GM19324 (cell line): ENCODE data around the gene PSD2.
"Not testable (repeated sequence)": the region's sequence is repeated elsewhere in the genome, so short reads cannot be mapped to it uniquely, and the experiment has no call there.

Experiments used
- ATAC-seq: cut with Tn5 transposase; IDR thresholded peaks from one replicate; pipeline ENCODE4 v1.9.1; 2021; ENCODE audit warnings: mild to moderate bottlenecking, moderate library complexity; ENCODE audit not compliant: unreplicated experiment, low FRiP score

Gene PSD2

DNA sequence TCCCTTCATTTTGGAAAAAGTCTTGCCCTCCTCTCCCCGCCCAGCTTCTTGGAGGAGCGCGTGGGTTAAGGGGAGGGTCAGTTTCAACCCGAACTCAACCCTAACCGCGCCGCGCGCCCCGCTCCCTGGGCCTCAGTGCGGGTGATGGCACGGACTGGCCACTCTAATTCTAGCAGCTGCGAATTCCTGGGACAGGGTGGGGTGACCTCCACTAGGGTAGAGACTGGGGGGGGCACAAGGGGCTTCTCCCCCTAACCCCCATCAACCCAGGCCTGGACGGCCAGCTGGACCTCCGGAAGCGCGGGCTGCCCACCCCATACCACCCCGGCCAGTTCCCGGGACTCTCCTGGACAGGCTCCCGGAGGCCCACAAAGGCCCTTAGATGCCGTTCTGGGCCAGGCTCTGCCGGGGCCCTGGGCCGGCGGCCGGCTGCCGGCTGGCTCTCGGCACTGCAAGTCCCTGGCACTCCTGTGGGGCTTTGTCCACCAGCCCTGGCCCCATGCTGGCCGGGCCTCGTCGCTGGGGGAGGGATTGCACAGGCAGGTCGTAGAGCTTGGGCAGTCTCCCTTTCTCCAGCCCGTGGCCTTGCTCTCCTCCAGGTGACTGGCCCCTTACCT lies 7.2 kb upstream of the PSD2 start:
- no peak for ATAC-seq

DNA sequence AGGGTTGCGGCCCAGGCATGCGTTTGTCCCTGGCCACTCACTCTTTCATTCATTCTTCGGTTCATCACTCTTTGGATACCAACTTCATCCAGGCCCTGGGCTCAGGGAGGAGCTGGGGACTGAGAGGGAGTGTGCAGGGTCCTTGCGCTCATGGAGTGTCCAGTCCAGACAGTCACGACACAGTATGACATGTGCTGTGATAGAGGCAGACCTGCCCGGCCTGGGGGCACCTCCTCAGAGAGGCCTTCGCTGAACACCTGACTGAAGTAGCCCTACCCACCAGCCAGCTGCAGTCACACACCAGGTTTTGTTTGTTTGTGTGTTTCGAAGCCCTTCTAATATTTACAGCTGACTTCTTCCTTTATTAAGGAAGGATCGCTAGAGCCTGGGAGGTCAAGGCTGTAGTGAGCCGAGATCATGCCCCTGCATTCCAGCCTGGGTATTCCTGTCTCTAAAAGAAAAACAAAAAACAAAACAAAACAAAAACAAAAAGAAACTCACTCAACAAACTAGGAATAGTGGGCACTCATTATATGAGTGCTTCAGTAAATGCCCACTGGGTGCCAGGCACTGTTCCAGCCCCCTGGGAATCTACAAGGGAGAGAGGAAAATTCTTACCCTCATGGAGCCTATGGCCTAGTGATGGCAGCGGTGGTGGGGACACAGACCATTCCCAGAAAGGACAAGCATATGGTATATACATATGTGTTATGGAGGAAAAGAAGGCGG lies 6.3 kb upstream of the PSD2 start:
- ATAC-seq: no peak

DNA sequence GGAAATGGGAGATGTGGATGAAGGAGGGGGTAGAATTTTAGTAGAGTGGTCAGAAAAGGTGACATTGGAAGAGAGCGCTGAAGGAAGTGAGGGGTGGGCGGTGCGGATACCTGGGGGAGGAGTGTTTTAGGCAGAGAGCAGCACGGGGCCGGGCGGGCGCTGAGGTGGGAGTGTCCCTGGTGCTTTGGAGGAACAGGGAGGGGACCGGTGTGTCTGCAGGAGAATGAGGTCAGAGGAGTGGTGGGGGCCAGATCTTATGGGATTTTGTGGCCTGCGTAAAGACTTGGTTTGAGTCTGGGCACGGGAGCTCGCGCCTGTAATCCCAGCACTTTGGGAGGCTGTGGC lies 5.8 kb upstream of the PSD2 start:
- no peak for ATAC-seq

DNA sequence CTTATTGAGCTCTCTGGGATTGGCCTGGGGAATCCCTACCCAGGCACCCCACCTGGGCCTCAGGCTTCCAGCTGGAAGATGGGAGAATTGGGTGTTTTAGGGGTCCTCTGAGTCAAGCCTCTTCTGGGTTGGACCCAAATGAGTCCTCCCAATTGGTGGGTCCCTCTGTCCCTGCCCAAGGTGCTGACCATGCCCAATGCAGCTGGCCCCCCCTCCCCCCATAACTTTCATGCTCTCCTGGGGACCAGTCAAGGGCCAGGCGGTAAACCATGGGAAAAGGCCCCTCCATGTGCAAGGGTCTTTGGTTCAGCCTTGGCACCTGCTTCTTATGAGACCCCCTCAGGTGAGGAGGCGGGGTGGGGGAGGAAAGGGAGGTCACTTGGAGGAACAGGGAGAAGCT lies 3.4 kb upstream of the PSD2 start:
- no peak for ATAC-seq

DNA sequence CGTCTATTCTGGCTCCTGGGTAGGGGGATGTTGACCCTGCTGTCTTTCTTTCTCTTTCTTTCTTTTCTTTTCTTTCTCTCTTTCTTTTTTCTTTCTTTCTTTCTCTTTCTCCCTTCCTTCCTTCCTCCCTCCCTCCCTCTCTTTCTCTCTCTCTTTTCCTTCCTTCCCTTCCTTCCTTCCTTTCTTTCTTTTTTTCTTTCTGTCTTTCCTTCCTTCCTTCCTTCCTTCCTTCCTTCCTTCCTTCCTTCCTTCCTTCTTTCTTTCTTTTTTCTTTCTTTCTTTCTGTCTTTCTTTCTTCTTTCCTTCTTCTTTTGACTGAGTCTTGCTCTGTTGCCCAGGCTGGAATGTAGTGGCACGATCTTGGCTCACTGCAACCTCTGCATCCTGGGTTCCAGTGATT lies 3.0 kb upstream of the PSD2 start:
- ATAC-seq: not testable (repeated sequence)

DNA sequence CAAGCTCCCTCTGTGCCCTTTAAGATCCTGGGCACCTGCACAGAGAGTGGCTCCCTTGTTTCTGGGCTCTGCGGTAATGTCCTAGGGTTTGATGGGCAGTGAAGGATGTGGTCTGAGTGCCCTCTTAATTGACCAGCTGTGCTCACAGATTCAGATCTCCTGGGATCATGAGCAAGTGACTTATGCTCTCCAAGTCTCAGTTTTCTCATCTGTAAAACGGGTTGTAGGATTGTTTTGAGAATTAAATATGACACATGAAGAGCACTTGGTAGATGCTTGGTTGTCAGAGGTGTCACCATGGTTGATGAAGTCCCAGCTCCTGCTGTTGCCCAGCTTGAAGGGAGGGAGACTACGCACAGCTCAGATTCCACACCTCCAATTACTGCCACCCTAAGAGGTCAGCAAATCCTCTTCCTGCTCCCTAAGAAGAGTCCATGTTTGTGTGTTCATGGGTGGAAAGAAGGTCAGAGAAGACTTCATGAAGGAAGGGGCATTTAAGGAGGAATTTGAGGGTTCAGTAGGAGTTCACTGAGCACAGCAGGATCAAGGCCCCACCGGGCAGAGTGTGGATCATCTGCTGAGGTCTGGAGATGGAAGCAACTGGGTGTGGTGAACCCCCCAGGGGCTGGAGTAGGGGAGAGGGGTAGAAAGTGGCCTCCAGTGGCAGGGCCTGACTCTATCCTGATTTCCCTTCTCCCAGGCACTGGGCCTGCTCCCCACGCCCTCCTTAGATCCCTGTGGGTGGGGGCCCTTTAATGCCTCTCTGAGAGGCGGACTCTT lies 1.4 kb upstream of the PSD2 start:
- no peak for ATAC-seq

DNA sequence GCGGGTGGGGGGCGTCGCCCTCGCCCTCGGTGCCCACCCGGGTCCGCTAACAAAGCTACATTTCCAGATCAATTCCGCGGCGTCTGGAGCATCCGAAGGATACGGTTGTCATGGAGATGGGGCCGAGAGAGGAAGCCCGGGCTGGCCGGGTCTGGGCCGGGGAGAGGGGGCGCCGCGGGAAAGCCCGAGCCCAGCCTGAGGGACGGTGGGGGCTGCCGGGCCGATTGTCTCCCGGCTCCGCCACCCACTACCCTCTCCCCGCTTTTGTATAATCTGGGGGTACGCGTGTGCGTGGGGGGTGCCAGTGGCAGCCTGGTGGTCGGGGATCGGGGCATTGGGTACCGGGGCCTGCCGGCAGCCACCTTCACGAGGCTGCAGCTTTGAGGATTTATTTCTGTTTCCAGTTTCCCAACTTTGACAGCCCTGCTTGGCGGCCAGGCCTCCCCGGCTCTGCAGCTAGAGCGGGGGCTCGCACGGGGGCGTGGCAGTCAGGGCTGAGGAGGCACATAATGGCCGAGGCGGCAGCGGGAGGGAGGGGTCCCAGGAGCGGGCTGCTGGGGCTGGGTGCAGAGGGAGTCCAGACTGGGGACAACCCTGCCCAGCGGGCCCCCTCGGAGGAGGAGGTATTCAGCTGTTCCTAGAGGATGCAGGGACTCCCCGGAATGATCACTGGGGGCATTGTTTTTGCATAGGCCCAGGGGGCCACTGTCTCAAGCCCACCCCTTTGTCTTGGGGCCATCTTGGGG lies 626 bp downstream of the PSD2 start:
- no peak for ATAC-seq

DNA sequence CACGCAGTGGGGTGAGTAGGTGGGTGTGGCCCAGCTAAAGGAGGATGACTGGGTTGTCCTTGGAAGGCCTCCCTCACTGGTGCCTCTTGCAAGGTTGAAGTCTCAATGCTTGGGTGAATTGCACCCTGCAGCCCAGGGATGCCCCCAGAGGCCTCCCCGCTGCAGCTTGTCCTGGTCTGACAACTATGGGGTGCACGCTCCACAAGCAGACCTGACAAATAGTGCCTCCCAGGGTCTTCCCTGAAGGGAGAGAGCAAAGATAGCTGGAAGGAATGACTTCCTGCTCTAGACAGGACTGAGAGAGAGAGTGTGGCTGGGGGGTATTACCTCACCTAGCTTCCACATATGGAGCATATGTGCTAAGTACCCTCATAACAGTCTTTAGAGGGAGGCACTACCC lies 1.7 kb downstream of the PSD2 start:
- no peak for ATAC-seq

DNA sequence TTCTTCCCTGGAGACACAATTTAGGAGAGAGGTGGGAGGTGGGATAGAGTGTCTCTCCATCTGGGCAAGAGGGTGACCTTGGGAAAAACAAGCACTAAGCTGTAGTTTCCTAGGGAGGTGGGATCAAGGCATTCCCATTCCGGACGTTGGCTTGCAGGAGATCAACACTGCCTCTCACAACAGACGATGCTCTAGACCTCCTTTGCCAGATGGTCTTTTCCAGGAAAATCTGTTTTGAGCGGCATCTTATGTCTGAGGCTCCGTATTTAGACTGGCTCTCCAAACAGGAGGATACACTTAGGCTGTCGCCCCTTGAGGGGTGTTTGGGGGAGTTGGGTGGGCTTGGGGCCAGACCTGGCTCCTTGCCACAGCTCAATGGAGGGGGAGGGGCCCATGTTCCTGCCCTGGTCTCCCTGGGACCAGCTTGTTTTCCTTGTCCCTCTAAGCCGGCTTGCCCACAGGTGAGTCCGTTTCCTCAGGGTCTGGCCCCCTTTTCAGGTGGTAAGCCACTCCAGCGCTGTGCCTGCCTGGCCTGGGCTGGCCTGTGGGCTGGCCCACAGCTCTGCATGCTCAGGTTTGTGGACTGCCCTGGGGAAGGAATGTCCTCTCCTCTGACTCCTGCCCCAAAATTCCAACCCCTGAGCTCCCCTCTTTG lies 2.4 kb downstream of the PSD2 start:
- ATAC-seq: no peak

DNA sequence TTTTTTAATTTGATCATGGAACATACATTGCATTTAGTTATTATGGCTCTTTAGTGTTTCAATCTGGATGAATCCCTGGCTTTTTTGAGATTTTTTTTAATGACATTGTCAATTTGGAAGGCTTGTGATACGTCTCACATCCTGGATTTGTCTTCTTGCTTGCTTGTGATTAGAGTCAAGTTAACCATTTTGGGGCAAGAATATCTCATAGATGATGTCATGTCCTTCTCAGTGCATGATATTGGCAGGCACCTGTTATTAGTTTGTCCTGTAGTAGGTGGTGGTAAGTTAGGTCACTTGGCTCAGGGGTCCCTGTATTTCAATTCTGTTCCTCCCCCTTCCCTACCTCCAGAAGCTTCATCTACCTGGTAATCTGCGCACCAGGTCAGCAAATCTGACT lies 3.3 kb downstream of the PSD2 start:
- no peak for ATAC-seq

DNA sequence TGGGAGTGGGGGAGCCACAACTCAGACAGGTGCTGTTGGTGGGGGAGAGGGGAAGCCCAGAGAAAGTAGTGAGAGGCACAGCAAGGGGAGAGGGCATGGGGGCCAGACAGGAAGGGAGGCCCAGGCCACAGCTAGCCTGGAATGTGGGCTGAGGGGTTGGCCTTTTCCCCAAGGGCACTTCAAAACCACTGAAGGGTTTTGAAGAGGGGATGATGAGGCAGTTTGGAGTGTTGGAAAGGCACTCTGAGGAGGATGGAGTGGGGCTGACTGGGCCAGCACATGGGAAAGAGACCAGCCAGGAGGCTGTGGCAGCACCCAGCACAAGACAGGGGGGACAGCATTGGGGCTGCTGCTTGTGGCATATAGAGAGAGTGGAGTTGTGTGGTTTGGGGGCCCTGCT lies 3.8 kb downstream of the PSD2 start:
- ATAC-seq: no peak

DNA sequence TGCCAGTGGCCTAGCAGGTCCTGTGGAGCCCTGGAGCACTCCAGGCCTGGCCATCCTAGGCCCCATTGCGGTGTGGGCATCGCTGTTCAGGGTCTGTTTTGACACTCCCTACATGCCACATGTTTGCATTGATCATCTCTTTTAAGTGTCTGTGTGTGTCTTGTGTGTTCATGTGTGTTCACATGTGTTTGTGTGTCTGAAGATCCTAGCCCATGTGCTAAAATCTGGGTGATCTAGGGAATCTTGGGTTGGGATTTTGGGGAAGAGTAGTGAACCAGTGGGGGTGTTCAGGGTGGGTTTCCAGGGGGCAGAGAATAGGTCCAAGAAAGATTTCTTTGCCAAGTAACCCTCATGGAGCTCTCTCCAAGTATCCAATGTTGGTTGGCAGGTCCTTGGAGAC lies 8.4 kb downstream of the PSD2 start:
- no peak for ATAC-seq

DNA sequence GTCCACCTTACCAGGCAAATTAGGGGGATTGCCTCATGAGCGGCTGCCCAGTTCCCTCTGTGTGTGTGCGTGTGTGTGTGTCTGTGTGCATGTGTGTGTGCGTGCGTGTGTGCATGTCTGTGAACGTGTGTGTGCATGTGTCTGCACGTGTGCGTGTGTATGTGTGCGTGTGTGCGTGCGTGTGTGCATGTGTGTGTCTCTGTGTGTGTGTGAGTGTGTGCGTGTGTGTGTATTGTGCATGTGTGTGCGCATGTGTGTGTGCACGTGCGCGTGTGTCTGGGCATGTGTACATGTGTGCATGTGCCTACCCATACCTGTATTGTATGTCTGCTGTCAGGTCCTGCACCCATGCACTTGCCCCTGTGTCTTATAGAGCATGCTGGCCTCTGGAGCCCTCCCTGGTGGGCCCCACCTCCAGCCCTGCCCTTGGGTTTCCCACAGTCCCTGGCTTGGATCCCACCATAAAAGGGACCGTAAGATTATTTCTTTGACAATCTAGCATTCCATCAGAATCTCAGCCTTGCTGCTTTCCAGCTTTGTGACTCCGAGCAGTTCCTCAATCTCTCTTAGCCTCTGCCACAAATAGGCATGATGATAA lies 9.3 kb downstream of the PSD2 start:
- no peak for ATAC-seq

DNA sequence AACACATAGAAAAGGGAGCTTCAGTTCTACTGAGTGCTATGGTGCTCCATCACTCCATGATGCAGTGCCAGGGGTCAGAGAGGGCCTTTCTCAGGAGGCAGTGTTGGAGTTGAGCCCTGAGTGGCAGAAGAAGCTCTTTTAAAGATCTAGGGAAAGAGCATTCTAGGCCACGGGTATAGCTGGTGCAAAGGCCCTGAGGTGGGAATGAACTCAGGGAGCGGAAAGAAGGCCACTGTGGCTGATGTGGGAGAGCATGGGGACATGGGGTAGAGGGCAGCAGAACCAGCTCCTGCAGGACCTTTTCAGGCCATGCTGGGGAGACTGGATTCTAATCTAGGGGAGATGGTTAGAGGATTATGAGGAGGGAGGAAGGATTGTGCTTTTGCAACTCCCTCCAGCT lies 9.9 kb downstream of the PSD2 start:
- ATAC-seq: no peak

DNA sequence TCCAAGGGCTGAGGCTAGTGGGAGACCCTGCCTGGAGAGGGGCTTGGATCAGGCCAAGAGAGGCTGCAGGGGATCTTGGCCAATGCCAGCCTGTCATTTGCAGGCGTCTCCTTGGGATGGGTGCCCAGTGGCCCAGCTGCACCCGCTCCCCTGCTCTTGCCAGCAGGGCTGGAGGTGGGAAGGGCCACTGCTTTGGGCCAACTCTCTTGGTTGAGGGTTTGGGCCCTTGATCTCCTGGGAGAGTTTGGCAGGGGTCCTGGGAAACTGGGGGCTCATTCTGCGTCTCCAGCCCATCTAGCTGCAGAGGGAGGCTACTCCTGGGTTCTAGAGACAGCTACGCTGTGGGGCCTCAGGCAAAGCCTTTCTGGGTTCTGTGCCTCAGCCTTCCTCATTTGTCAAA lies 10.5 kb downstream of the PSD2 start:
- ATAC-seq: no peak

DNA sequence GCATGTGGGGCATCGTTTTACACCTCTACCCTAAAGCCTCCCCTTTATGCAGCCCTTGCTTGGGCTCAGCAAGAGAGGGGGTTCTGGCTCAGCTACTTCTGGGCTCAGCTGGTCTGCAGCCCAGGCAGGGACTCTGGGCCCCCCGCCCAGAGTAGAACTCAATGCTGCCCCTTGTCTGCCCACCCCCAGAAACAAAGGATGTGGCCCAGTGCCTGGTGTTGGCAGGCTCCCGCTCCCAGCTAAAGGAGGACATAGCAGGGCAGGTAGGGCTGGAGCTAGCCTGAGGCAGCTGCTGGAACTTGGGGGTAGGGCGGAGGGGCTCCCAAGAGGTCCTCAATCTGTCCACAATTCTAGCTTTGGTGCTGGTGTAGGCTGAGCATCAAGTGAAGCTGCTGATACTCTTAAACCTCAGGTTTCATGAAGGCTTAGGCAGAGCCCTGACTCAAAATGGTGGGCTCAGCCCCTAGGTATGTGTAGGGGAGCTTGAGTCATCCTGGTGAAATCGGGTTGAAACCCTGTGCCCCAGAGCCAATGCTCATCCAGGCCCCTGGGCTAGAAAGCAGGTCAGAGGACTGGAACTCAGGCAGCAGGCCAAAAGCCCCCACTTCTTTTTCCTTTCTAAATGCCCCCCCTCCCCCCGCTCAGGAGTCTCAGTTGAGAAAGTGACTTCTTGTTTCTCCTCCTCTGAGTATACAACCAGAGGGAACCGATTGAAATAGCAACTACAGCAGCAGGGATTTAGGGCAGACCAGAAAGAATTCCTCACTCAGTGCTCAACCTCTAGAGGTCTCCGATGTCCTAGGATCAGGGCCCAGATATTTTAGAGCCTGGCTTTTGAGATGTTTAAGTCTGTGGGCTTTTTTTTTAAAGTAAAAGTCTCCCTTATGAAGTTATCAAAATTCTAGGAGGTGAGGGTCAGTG lies 11.4 kb downstream of the PSD2 start:
- ATAC-seq: no peak

DNA sequence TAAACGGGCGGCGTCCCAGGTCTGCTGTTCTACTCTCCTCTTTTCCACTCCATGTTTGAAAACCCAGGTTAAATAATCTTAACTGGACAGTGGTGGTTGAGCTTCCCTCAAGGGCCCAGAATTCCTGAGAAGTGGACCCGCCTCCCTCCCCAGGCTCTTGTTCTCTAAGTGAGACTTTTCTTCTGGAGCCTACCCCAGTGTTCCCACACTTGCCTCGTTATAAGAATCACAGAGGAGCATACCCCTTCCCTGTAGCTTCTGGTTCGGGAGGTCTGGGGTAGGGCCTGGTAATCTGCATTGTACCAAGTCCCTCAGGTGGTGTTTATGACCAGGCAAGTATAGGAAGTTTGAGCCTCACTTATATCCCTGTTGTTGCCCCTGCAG lies 12.0 kb downstream of the PSD2 start:
- ATAC-seq: no peak

DNA sequence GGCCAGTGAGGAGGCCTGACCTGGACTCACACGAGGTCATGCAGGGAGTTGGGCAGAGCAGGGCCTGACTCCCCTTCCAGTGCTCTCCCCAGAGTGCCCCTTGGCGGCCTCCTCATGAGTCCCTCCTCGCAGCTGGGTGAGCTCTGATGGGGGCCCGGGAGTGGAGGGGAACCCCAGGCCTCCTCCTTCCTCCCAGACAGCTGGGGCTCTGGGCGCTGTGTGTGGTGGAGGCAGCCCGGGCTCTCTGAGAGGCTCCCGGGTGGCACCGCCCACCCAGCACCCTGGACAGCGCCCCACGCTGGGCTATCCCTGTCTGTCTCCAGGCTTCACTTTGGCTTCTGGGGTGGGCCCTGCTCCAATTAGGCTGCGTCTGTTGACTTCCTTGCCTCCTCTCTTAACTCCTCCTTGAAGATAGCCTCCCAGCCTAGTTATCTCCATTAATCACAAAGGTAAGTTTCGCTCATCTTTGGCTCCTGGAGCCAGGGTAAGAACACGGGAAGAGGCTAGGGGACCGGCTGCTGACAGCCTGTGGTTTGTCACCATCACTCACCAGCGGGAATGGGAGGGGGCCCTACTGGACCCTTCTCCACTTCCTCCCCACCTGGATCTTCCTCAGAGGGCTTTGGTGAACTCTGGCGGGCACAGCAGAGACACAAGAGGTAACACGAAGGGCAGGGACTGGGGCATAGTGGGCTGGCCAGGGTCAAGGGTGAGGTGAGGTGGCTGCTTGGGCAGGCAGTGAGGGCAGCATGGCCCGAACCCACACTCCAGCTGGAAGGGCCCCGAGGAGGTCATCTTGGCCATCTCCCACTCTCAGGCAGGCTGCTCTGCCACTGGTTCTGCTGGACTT lies 13.1 kb downstream of the PSD2 start:
- no peak for ATAC-seq
